Measurements from ENCODE around the gene LRRC23.

DNA sequence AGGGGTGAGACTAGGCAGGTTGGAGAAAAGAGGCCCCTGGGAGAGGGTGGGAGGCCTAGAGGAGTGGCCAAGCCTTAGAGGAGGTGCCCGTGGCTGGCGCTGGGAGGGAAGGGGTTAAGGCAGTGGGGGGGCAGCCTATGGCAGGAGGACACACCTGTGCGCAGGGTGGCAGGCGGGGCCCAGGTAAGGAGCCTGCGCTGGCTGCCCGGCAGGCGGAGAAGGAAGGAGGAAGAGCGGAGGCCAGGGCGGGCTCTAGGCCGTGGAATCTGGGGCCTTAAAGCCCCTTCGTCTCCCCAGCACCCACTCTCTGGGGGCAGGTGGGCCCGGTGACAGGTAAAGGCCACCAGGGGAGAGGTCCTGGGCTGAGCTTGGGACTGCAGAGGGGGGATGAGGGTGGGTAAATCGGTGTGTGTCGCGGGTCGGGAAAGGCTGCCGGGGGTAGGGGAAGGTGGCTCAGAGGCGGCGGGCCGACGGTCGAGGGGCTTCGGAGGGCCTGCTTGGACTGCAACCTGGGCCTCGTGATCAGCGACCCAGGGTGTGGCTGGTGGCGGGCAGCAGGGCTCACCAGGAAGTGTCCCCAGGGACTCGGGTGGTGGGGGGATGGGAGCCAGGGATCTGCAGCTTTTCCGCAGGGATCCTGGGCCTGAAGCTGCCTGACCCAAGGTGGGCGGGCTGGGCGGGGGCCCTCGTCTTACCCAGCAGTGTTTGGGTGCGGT, 58.6 kb downstream of the LRRC23 start:
- TF ChIP-seq, protein P1, sequence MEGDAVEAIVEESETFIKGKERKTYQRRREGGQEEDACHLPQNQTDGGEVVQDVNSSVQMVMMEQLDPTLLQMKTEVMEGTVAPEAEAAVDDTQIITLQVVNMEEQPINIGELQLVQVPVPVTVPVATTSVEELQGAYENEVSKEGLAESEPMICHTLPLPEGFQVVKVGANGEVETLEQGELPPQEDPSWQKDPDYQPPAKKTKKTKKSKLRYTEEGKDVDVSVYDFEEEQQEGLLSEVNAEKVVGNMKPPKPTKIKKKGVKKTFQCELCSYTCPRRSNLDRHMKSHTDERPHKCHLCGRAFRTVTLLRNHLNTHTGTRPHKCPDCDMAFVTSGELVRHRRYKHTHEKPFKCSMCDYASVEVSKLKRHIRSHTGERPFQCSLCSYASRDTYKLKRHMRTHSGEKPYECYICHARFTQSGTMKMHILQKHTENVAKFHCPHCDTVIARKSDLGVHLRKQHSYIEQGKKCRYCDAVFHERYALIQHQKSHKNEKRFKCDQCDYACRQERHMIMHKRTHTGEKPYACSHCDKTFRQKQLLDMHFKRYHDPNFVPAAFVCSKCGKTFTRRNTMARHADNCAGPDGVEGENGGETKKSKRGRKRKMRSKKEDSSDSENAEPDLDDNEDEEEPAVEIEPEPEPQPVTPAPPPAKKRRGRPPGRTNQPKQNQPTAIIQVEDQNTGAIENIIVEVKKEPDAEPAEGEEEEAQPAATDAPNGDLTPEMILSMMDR (IDR thresholded peaks at IDR 0.05) = no peak
- TF ChIP-seq POLR2AphosphoS5 (IDR thresholded peaks at IDR 0.05) = no peak
